ENCODE measurements around the gene ORC1.

GRCh38 chr1:52341655-52342260, 62.5 kb downstream of the ORC1 start:
- TF ChIP-seq TCF12 (IDR thresholded peaks at IDR 0.05; ENCODE audit: low read depth, low read length): no peak
- no peak for TF ChIP-seq ASH2L (IDR thresholded peaks at IDR 0.05; ENCODE audit: low read length)
- TF ChIP-seq GABPA (IDR thresholded peaks at IDR 0.05; ENCODE audit: borderline replicate concordance, insufficient read depth, low read length): no peak
- no peak for TF ChIP-seq CTCF (IDR thresholded peaks at IDR 0.05; ENCODE audit: control extremely low read depth in 1 of 3, insufficient read depth in 1 of 3, low read depth in 1 of 3, low read length in 3 of 3)
- no peak for TF ChIP-seq RAD21 (IDR thresholded peaks at IDR 0.05 in 1 of 2, conservative IDR thresholded peaks at IDR 0.05 in 1 of 2; ENCODE audit: low read depth in 2 of 2, low read length in 2 of 2)
- no peak for TF ChIP-seq BCL11A (IDR thresholded peaks at IDR 0.05; ENCODE audit: low read depth in 2 of 2, low read length in 2 of 2)
- TF ChIP-seq E2F6 (IDR thresholded peaks at IDR 0.05): no peak
- no peak for TF ChIP-seq SP2 (IDR thresholded peaks at IDR 0.05; ENCODE audit: low read length)
- no peak for TF ChIP-seq JUN (IDR thresholded peaks at IDR 0.05; ENCODE audit: low read depth, low read length)
- TF ChIP-seq USF2 (IDR thresholded peaks at IDR 0.05; ENCODE audit: low read length): no peak
- TF ChIP-seq POLR2A (IDR thresholded peaks at IDR 0.05; ENCODE audit: control extremely low read depth in 1 of 2, low read depth in 2 of 2, low read length in 2 of 2): no peak
- TF ChIP-seq CREB1 (IDR thresholded peaks at IDR 0.05): no peak
